K562 (cell line): ENCODE results near the gene FYB2. TPM values are rescaled to one million over a fixed set of nuclear protein-coding genes. Genes with fewer than 3 reads are reported as not detected.

Source experiments
- CHD2 ChIP-seq: IDR thresholded peaks from 2 replicates; pipeline ENCODE4 v1.6.1; 2011; ENCODE audit warnings: low read depth, low read length
- ERF ChIP-seq: fragments of 450-650 bp; formaldehyde crosslinking; IDR thresholded peaks from 2 replicates; pipeline ENCODE4 v1.4.0; 2020; ENCODE audit warnings: mild to moderate bottlenecking, mixed read lengths
- ZNF12 ChIP-seq: sonication (generic); formaldehyde crosslinking; IDR thresholded peaks from 2 replicates; pipeline ENCODE4 v1.4.0; 2020; ENCODE audit warnings: mild to moderate bottlenecking, missing genetic modification reagents
- polyA plus RNA-seq, 8 experiments: library from polyadenylated mRNA; depleted of rRNA in 4 of 8; stranded (reverse) in 5 of 8; unstranded in 3 of 8; fragments of >200 nt; fragmentation: Nextera tagmentation in 2 of 8; fragmentation: Illumina TruSeq in 1 of 8; extraction: Ambion mirVana in 2 of 8; extraction: Trizol in 1 of 8; gene quantifications; 2 replicates each; pipeline versions ENCODE4 v1.2.1 to v1.2.3, GENCODE V29; 2011 to 2014; ENCODE audit warnings: inconsistent platforms in 1 of 8, missing spikeins in 1 of 8
- total RNA-seq, 7 experiments: library from RNA; depleted of rRNA in 6 of 7; stranded (reverse); fragments of >200 nt in 6 of 7; fragmentation: Illumina TruSeq in 2 of 7; extraction: Trizol in 2 of 7; gene quantifications; 2 replicates each; pipeline versions ENCODE4 v1.2.1 to v1.2.3, GENCODE V29; 2011 to 2021; ENCODE audit warnings: low replicate concordance in 1 of 7
- TF ChIP-seq, protein P1 (sequence below), 2 experiments: fragments of 450-650 bp; formaldehyde crosslinking in 1 of 2; IDR thresholded peaks; 2 replicates each; pipeline versions ENCODE4 v1.4.0 to v1.6.1; 2014 to 2020; ENCODE audit warnings: mild to moderate bottlenecking in 2 of 2, borderline replicate concordance in 1 of 2, low read depth in 1 of 2
- TF ChIP-seq, protein P2 (sequence below): fragments of 250-450 bp; sonication (Bioruptor Pico); IDR thresholded peaks from 2 replicates; pipeline ENCODE4 v1.5.0; 2022; ENCODE audit warnings: mild to moderate bottlenecking
- TF ChIP-seq, protein P3 (sequence below): fragments of 250-450 bp; sonication (Bioruptor Pico); IDR thresholded peaks from 2 replicates; pipeline ENCODE4 v1.8.0; 2021; ENCODE audit warnings: moderate library complexity, mild to moderate bottlenecking, inconsistent platforms

Gene FYB2
- total and polyA plus RNA-seq, 9 of the 15 experiments (the other 6 are each of a cell fraction or from before 2014, with no cell fraction given) = not detected

GRCh38 chr1:56836359-56836758 lies 17.2 kb upstream of the FYB2 start (continued):
- TF ChIP-seq, protein P1, sequence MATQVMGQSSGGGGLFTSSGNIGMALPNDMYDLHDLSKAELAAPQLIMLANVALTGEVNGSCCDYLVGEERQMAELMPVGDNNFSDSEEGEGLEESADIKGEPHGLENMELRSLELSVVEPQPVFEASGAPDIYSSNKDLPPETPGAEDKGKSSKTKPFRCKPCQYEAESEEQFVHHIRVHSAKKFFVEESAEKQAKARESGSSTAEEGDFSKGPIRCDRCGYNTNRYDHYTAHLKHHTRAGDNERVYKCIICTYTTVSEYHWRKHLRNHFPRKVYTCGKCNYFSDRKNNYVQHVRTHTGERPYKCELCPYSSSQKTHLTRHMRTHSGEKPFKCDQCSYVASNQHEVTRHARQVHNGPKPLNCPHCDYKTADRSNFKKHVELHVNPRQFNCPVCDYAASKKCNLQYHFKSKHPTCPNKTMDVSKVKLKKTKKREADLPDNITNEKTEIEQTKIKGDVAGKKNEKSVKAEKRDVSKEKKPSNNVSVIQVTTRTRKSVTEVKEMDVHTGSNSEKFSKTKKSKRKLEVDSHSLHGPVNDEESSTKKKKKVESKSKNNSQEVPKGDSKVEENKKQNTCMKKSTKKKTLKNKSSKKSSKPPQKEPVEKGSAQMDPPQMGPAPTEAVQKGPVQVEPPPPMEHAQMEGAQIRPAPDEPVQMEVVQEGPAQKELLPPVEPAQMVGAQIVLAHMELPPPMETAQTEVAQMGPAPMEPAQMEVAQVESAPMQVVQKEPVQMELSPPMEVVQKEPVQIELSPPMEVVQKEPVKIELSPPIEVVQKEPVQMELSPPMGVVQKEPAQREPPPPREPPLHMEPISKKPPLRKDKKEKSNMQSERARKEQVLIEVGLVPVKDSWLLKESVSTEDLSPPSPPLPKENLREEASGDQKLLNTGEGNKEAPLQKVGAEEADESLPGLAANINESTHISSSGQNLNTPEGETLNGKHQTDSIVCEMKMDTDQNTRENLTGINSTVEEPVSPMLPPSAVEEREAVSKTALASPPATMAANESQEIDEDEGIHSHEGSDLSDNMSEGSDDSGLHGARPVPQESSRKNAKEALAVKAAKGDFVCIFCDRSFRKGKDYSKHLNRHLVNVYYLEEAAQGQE (IDR thresholded peaks at IDR 0.05; ENCODE audit: borderline replicate concordance) = no peak
- TF ChIP-seq, protein P1 (CRISPR knock-in tag; IDR thresholded peaks at IDR 0.05; ENCODE audit: low read depth) = no peak
- TF ChIP-seq, protein P2, sequence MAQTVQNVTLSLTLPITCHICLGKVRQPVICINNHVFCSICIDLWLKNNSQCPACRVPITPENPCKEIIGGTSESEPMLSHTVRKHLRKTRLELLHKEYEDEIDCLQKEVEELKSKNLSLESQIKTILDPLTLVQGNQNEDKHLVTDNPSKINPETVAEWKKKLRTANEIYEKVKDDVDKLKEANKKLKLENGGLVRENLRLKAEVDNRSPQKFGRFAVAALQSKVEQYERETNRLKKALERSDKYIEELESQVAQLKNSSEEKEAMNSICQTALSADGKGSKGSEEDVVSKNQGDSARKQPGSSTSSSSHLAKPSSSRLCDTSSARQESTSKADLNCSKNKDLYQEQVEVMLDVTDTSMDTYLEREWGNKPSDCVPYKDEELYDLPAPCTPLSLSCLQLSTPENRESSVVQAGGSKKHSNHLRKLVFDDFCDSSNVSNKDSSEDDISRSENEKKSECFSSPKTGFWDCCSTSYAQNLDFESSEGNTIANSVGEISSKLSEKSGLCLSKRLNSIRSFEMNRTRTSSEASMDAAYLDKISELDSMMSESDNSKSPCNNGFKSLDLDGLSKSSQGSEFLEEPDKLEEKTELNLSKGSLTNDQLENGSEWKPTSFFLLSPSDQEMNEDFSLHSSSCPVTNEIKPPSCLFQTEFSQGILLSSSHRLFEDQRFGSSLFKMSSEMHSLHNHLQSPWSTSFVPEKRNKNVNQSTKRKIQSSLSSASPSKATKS (CRISPR knock-in tag) = no peak
- TF ChIP-seq, protein P3, sequence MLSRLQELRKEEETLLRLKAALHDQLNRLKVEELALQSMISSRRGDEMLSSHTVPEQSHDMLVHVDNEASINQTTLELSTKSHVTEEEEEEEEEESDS = no peak
- TF ChIP-seq ERF (CRISPR knock-in tag) (no peak), ZNF12 (CRISPR knock-in tag) (no peak), CHD2 (no peak)
